Esophagus muscularis mucosa (tissue), 4 donors: Measurements from ENCODE around the gene SPPL3. TPM values are rescaled to one million over a fixed set of nuclear protein-coding genes. Genes with fewer than 3 reads are reported as not detected.

Source experiments
- DNase-seq: peaks from one replicate; pipeline ENCODE4 v3.0.0-alpha.2; 2017; ENCODE audit errors: extremely low spot score
- H3K27ac ChIP-seq, 4 donors: fragments of 200-600 bp; sonication (generic); replicated peaks in 1 of 4; 1 replicate in 3 of 4; 2 replicates in 1 of 4; pipeline ENCODE4 v1.5.1; 2016 to 2019; ENCODE audit warnings: mild to moderate bottlenecking in 1 of 4
- H3K27me3 ChIP-seq, 4 donors: fragments of 200-600 bp; sonication (generic); one replicate each; pipeline versions ENCODE4 v1.5.1 to v1.6.0; 2016 to 2019
- H3K36me3 ChIP-seq, 4 donors: fragments of 200-600 bp; sonication (generic); one replicate each; pipeline ENCODE4 v1.5.1; 2016 to 2019
- H3K4me1 ChIP-seq, 4 donors: fragments of 200-600 bp; sonication (generic); one replicate each; pipeline ENCODE4 v1.5.1; 2016 to 2019
- H3K4me3 ChIP-seq, 4 donors: fragments of 200-600 bp; sonication (generic); 1 replicate in 2 of 4; 2 replicates in 2 of 4; pipeline ENCODE4 v1.5.1; 2016 to 2019; ENCODE audit warnings: mild to moderate bottlenecking in 4 of 4, moderate library complexity in 1 of 4
- H3K9me3 ChIP-seq, 4 donors: fragments of 200-600 bp; sonication (generic); 1 replicate in 3 of 4; 2 replicates in 1 of 4; pipeline ENCODE4 v1.5.1; 2016 to 2019
- EP300 ChIP-seq: sonication (generic); formaldehyde crosslinking; IDR thresholded peaks from one replicate; pipeline ENCODE4 v1.6.1; 2017; ENCODE audit warnings: antibody characterized with exemption
- POLR2A ChIP-seq: fragments of 450-650 bp; IDR thresholded peaks from one replicate; pipeline ENCODE4 v1.6.1; 2017; ENCODE audit warnings: antibody characterized with exemption, moderate library complexity, mild to moderate bottlenecking, low read depth
- POLR2AphosphoS5 ChIP-seq, 2 donors: sonication (generic); formaldehyde crosslinking; IDR thresholded peaks; one replicate each; pipeline ENCODE4 v1.6.1; 2017; ENCODE audit warnings: antibody characterized with exemption in 2 of 2
- WGBS: methylation state at CpG from one replicate; pipeline ENCODE4 v1.1.5; 2018; 5-methylcytosine and 5-hydroxymethylcytosine counted together
- intact Hi-C: fragments of 100-400 bp; cut with DNase I; formaldehyde crosslinking; loops from one replicate; pipeline ENCODE4 v1.15.1; 2023
- total RNA-seq, 4 donors: library from RNA; depleted of rRNA; stranded (reverse); fragments of >200 nt; gene quantifications; one replicate each; pipeline versions ENCODE4 v1.1.0 to v1.2.1, GENCODE V29; 2016
- TF ChIP-seq, protein P1 (sequence below), 3 experiments: fragments of 200-600 bp in 2 of 3; fragments of 450-650 bp in 1 of 3; sonication (generic) in 2 of 3; IDR thresholded peaks; one replicate each; pipeline ENCODE4 v1.5.1; 2017 to 2019; ENCODE audit warnings: antibody characterized with exemption in 3 of 3, mild to moderate bottlenecking in 2 of 3, moderate library complexity in 1 of 3

The SPPL3 gene
- total RNA-seq, 4 donors from 2014 or later: 18.4 to 32.1 (median 21.8) TPM

DNA sequence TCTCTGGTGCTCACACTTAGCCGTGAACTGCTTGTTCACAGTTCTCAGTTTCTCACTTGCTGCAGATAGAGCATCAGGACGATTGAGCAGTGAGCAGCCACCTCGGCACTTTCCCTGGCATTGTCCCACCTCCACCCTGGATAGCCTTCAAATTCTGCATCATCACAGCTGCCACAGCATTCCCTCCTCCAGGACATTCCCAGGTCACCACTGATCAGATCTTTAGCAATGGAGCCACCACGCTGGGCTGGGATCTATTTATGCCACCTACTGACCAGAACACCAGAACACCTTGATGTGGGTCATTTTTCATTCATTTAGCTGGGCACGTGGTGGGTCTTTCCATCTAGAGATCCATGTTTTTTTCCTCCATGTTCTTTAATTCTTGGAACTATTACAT is 154.9 kb downstream of the SPPL3 start:
- no peak for TF ChIP-seq POLR2A
- TF ChIP-seq, protein P1, sequence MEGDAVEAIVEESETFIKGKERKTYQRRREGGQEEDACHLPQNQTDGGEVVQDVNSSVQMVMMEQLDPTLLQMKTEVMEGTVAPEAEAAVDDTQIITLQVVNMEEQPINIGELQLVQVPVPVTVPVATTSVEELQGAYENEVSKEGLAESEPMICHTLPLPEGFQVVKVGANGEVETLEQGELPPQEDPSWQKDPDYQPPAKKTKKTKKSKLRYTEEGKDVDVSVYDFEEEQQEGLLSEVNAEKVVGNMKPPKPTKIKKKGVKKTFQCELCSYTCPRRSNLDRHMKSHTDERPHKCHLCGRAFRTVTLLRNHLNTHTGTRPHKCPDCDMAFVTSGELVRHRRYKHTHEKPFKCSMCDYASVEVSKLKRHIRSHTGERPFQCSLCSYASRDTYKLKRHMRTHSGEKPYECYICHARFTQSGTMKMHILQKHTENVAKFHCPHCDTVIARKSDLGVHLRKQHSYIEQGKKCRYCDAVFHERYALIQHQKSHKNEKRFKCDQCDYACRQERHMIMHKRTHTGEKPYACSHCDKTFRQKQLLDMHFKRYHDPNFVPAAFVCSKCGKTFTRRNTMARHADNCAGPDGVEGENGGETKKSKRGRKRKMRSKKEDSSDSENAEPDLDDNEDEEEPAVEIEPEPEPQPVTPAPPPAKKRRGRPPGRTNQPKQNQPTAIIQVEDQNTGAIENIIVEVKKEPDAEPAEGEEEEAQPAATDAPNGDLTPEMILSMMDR (IDR thresholded peaks at IDR 0.05): no peak
- TF ChIP-seq EP300: no peak
- TF ChIP-seq POLR2AphosphoS5 (IDR thresholded peaks at IDR 0.05): no peak
- no peaks in the 10 kb centered on the region for H3K9me3 ChIP-seq
- H3K27ac ChIP-seq: no peak overlapping the region
- intact Hi-C loops: no loop called here
- no peaks in the 10 kb centered on the region for H3K36me3 ChIP-seq
- no peak overlapping the region for H3K4me3 ChIP-seq
- WGBS: 79% methylated on average over 5 of the region's 5 CpGs
- H3K27me3 ChIP-seq: no peaks in the 10 kb centered on the region
- no peaks in the 10 kb centered on the region for H3K4me1 ChIP-seq
- DNase-seq: no peak

DNA sequence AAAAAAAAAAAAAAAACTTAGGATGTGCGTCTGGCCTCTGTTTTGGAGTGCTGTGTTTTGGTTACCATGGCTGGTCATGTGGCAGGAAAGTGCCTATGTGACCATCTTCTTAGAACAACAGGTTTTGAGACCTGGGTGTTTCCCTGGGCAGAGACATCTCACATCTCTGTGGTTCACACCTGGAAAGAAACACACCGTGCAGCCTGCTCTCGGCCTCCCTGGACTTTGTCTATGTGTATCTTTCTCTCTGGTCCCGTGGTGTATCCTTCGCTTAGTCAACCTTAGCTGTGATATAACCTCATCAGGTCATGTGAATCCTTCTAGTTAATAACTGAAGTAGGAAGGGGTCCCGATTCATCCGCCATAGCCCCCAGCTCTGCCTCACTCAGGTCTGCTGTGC is 155.9 kb downstream of the SPPL3 start:
- no peak overlapping the region for H3K27ac ChIP-seq
- WGBS: 88% methylated on average over 7 of the region's 7 CpGs
- no peaks in the 10 kb centered on the region for H3K4me1 ChIP-seq
- H3K36me3 ChIP-seq: no peaks in the 10 kb centered on the region
- H3K27me3 ChIP-seq: no peaks in the 10 kb centered on the region
- no peak for TF ChIP-seq EP300
- TF ChIP-seq, protein P1 (IDR thresholded peaks at IDR 0.05): no peak
- no peak for TF ChIP-seq POLR2AphosphoS5 (IDR thresholded peaks at IDR 0.05)
- no peak for TF ChIP-seq POLR2A
- H3K9me3 ChIP-seq: no peaks in the 10 kb centered on the region
- intact Hi-C loops: no loop called here
- no peak for DNase-seq
- no peak overlapping the region for H3K4me3 ChIP-seq

DNA sequence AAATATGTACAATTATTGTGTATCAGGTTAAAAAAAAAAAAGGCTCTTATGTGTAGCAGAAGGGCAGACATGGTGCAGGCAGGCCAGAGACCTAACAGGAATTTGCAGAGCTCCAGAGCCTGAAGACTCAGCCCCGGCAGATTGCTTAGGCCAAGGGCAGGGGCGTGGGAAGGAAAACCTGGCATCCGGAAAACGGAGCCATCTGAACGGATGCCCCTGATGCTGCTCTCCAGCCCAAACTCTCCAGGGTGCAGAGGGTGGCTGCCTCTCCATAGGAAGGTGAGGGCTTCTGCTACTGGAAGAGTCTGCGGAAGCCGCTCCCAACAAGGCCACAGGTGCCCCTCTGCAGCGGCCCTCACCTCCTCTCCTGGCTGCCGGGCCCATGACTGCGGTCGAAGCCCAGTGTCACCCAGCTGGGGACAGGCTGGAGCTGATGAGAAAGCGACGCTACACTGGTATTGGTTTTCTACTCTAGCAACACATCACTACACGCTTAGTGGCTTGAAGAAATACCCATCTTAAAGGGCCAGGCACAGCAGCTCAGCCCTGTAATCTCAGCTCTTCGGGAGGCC is 159.2 kb downstream of the SPPL3 start:
- TF ChIP-seq, protein P1 (IDR thresholded peaks at IDR 0.05): no peak
- TF ChIP-seq POLR2AphosphoS5 (IDR thresholded peaks at IDR 0.05): no peak
- no peak for TF ChIP-seq EP300
- TF ChIP-seq POLR2A: no peak
- WGBS: 85% methylated on average over 12 of the region's 15 CpGs
- intact Hi-C loops: no loop called here

DNA sequence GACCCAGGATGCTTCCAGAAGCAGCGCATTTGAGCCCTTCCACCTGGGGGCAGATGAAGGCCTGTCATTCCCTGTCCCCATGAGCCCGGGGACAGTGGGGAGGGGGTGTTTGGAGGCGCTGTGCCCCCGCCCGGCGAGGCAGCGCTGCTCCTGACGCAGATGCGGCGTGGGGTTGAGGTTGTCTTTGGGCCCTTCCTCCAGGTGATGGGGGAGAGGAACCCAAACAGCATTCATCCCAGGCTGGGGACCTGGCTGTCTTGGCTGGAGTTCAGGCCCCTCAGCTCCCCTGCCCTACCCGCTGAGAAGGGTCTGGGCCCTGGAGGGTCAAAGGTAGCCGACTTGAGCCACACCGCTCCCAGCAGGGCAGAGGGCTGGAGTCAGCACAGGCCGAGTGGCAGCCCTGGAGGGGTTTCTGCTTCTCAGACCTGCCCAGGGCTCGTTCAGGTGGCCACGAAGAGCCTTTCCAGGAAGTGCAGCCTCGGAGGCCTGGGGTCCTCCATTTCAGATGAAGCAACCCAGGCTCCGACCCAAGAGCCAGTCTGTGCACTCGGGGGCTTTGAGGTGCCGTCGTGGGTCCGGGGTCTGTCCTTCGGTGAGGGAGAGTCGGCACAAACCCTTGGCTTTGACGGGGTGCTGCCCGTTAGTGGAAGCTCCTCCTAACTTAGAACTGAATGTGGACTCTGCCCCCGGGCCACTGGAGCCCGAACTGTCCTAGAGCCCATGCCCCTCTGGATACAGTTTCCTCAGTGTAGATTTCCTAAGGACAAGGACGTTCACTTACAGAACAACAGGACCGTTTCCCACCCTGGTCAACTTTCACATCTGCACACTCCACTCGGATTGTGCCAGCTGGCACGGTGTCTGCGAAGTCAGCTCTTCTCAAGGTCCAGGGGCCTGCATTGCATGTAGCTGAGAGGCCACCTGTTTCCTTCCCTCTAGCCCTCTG is 162.4 kb downstream of the SPPL3 start:
- Histone ChIP-seq H3K27ac (no peak overlapping the region), H3K9me3 (no peaks in the 10 kb centered on the region), H3K4me1 (no peaks in the 10 kb centered on the region), H3K4me3 (no peak overlapping the region), H3K27me3 (no peaks in the 10 kb centered on the region), H3K36me3 (peaks cover 0 to 35% (median 31%) of the 10 kb centered on the region in 4 donors)
- TF ChIP-seq, protein P1 (IDR thresholded peaks at IDR 0.05): no peak
- no peak for TF ChIP-seq POLR2AphosphoS5 (IDR thresholded peaks at IDR 0.05)
- no peak for TF ChIP-seq POLR2A
- intact Hi-C loops: no loop called here
- no peak for DNase-seq
- 81% methylated on average over 18 of the region's 33 CpGs for WGBS

More for the DNA sequence above, 159.2 kb downstream of the SPPL3 start:
- Histone ChIP-seq H3K27me3 (no peaks in the 10 kb centered on the region), H3K4me1 (no peaks in the 10 kb centered on the region), H3K9me3 (no peaks in the 10 kb centered on the region), H3K27ac (no peak overlapping the region), H3K36me3 (peaks cover 0 to 2% (median 1%) of the 10 kb centered on the region in 4 donors), H3K4me3 (no peak overlapping the region)
- no peak for DNase-seq
